Testis (tissue), 3 donors: Measurements from ENCODE around the gene OR5H1. TPM values are rescaled to one million over a fixed set of nuclear protein-coding genes. Genes with fewer than 3 reads are reported as not detected.
"Not testable (repeated sequence)": the region's sequence is repeated elsewhere in the genome, so short reads cannot be mapped to it uniquely, and the experiment has no call there.

ENCODE experiments used
- DNase-seq: peaks from one replicate; pipeline ENCODE4 v3.0.0-alpha.2; 2019
- H3K27ac ChIP-seq, 2 donors: fragments of 200-600 bp; sonication (generic); one replicate each; pipeline ENCODE4 v1.5.1; 2019
- H3K27me3 ChIP-seq: fragments of 200-600 bp; sonication (generic); one replicate; pipeline ENCODE4 v1.5.1; 2019
- H3K36me3 ChIP-seq: fragments of 200-600 bp; sonication (generic); one replicate; pipeline ENCODE4 v1.5.1; 2017; ENCODE audit warnings: low read depth; ENCODE audit errors: missing control alignments
- H3K4me1 ChIP-seq: fragments of 200-600 bp; sonication (generic); one replicate; pipeline ENCODE4 v1.5.1; 2019
- H3K4me3 ChIP-seq, 2 donors: fragments of 200-600 bp; sonication (generic); one replicate each; pipeline ENCODE4 v1.5.1; 2017 to 2019
- H3K9me3 ChIP-seq: fragments of 200-600 bp; sonication (generic); one replicate; pipeline ENCODE4 v1.5.1; 2017
- POLR2A ChIP-seq: fragments of 450-650 bp; IDR thresholded peaks from one replicate; pipeline ENCODE4 v1.6.1; 2017; ENCODE audit warnings: antibody characterized with exemption, mild to moderate bottlenecking, moderate library complexity
- WGBS, 2 donors: methylation state at CpG; one replicate each; pipeline ENCODE4 v1.1.5; 2018; 5-methylcytosine and 5-hydroxymethylcytosine counted together
- intact Hi-C: fragments of 100-400 bp; cut with DNase I; formaldehyde crosslinking; loops from one replicate; pipeline ENCODE4 v1.15.1; 2023; ENCODE audit warnings: low total_unique reads
- polyA plus RNA-seq: library from polyadenylated mRNA; stranded (reverse); fragments of 350-450 nt; fragmentation: Illumina TruSeq; extraction: RNeasy Lipid Tissue Mini Kit (QIAGEN cat#74804); gene quantifications from one replicate; pipeline ENCODE4 v1.2.3, GENCODE V29; 2014; ENCODE audit warnings: low read depth, low replicate concordance; ENCODE audit not compliant: insufficient read depth
- total RNA-seq, 2 donors: library from RNA; depleted of rRNA; stranded (reverse); fragments of >200 nt; gene quantifications; one replicate each; pipeline ENCODE4 v1.2.3, GENCODE V29; 2016
- TF ChIP-seq, protein P1 (sequence below), 3 experiments: fragments of 450-650 bp in 2 of 3; fragments of 200-600 bp in 1 of 3; sonication (generic) in 1 of 3; IDR thresholded peaks; one replicate each; pipeline ENCODE4 v1.5.1; 2016 to 2019; ENCODE audit warnings: antibody characterized with exemption in 3 of 3, mild to moderate bottlenecking in 2 of 3, moderate library complexity in 1 of 3

The OR5H1 gene
- total and polyA plus RNA-seq, 3 donors from 2014 or later = 0.08 TPM; not detected in 2

DNA sequence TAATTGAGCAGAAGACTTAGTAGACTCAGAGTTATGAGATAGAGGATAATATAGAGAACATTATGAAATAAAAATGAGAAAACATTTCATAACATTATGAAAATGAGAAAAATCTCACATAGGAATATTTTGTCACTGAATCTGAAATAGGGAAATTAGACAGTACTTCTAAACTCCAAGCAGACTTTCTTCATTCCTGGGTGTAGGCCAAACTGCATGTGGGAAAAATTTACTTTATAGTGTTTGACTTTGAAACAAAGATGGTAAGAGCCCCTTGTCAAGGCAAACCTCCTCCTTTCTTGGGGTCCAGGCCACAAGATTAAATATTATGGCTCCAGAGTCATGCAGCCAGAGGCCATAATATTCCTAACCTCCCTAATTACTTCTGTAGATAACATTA, 10.0 kb downstream of the OR5H1 start:
- Histone ChIP-seq H3K4me1 (no peaks in the 10 kb centered on the region), H3K36me3 (no peaks in the 10 kb centered on the region), H3K9me3 (no peaks in the 10 kb centered on the region), H3K27me3 (no peaks in the 10 kb centered on the region), H3K4me3 (no peak overlapping the region), H3K27ac (no peak overlapping the region)
- intact Hi-C loops = loop anchor here (2.0 kb wide), 1 partner anchor 42 kb away; no protein-coding TSS in a partner anchor
- TF ChIP-seq, protein P1, sequence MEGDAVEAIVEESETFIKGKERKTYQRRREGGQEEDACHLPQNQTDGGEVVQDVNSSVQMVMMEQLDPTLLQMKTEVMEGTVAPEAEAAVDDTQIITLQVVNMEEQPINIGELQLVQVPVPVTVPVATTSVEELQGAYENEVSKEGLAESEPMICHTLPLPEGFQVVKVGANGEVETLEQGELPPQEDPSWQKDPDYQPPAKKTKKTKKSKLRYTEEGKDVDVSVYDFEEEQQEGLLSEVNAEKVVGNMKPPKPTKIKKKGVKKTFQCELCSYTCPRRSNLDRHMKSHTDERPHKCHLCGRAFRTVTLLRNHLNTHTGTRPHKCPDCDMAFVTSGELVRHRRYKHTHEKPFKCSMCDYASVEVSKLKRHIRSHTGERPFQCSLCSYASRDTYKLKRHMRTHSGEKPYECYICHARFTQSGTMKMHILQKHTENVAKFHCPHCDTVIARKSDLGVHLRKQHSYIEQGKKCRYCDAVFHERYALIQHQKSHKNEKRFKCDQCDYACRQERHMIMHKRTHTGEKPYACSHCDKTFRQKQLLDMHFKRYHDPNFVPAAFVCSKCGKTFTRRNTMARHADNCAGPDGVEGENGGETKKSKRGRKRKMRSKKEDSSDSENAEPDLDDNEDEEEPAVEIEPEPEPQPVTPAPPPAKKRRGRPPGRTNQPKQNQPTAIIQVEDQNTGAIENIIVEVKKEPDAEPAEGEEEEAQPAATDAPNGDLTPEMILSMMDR (IDR thresholded peaks at IDR 0.05) = no peak
- no peak for TF ChIP-seq POLR2A
- DNase-seq = no peak

GRCh38 chr3:98147179-98147578, 16.7 kb downstream of the OR5H1 start, which contains the start of gene OR5H14:
OR5H14 (plus strand) TSS chr3:98147479; CDS start chr3:98149386, 1,907 bp downstream.
- H3K4me3 ChIP-seq = no peak within 1 kb of the TSS
- no peaks in the 10 kb centered on the region for H3K27me3 ChIP-seq
- no peaks in the 10 kb centered on the region for H3K4me1 ChIP-seq
- H3K9me3 ChIP-seq = no peaks in the 10 kb centered on the region
- whole genome bisulfite sequencing, 2 donors = 67 to 72% methylated on average over 1 of the region's 1 CpG
- no peaks in the 10 kb centered on the region for H3K36me3 ChIP-seq
- H3K27ac ChIP-seq = no peak within 1 kb of the TSS
- intact Hi-C loops = no loop called here
- no peak for TF ChIP-seq POLR2A
- TF ChIP-seq, protein P1 (IDR thresholded peaks at IDR 0.05) = no peak
- no peak for DNase-seq

DNA sequence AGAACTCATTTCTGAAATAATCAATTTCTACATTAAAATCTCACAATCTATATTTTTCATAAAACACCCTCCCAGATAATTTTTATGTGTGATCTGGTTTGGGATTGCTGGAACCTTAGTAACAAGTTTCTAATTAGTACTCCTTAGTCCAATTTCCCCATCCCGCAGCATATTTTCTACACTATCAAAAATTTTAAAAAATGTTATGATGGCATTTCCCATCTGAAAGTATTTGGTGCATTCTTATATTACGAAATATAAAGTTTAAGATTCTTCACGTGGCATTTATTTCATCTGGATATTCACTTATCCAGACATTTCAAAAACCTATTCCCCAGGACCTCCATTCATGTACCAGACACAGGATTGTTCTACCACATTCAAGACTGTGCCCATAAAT, 18.2 kb downstream of the OR5H1 start:
- Histone ChIP-seq H3K27me3 (no peaks in the 10 kb centered on the region), H3K36me3 (no peaks in the 10 kb centered on the region), H3K27ac (no peak overlapping the region), H3K9me3 (no peaks in the 10 kb centered on the region), H3K4me1 (no peaks in the 10 kb centered on the region), H3K4me3 (no peak overlapping the region)
- WGBS, 2 donors = 59 to 73% methylated on average over 3 of the region's 3 CpGs
- no peak for DNase-seq
- intact Hi-C loops = no loop called here
- TF ChIP-seq, protein P1 (IDR thresholded peaks at IDR 0.05) = no peak
- no peak for TF ChIP-seq POLR2A

DNA sequence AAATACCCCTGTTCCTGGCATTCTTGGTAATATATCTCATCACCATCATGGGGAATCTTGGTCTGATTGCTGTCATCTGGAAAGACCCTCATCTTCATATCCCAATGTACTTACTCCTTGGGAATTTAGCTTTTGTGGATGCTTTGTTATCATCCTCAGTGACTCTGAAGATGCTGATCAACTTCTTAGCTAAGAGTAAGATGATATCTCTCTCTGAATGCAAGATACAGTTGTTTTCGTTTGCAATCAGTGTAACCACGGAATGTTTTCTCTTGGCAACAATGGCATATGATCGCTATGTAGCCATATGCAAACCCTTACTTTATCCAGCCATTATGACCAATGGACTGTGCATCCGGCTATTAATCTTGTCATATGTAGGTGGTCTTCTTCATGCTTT, 18.9 kb downstream of the OR5H1 start:
- H3K9me3 ChIP-seq, H3K36me3 ChIP-seq, H3K4me1 ChIP-seq, intact Hi-C loops, H3K4me3 ChIP-seq, DNase-seq, H3K27ac ChIP-seq, H3K27me3 ChIP-seq: not testable (repeated sequence)
- WGBS, 2 donors = 85 to 86% methylated on average over 4 of the region's 4 CpGs

- intact Hi-C loops = loop anchor here (10.0 kb wide), 1 partner anchor 64 kb away; no protein-coding TSS in a partner anchor
These were observed 20.7 kb downstream of the OR5H1 start for GRCh38 chr3:98151241-98151640.

More at GRCh38 chr3:98151241-98151640, 20.7 kb downstream of the OR5H1 start:
- H3K27ac ChIP-seq = no peak overlapping the region
- no peak for DNase-seq
- H3K4me3 ChIP-seq = no peak overlapping the region
- no peaks in the 10 kb centered on the region for H3K27me3 ChIP-seq
- H3K9me3 ChIP-seq = no peaks in the 10 kb centered on the region
- 71 to 82% methylated on average over 5 of the region's 5 CpGs for WGBS, 2 donors
- H3K4me1 ChIP-seq = no peaks in the 10 kb centered on the region
- H3K36me3 ChIP-seq = no peaks in the 10 kb centered on the region
- TF ChIP-seq, protein P1 (IDR thresholded peaks at IDR 0.05) = no peak
